Measurements from ENCODE around the gene HSBP1. TPM values are rescaled to one million over a fixed set of nuclear protein-coding genes. Genes with fewer than 3 reads are reported as not detected.

HSBP1 gene
- total RNA-seq, 2 donors from 2014 or later: 229 to 239 TPM

- Histone ChIP-seq H3K36me3 (ENCODE audit: control insufficient read depth, insufficient read depth, low read length) (no peaks in the 10 kb centered on the region), H3K9me3 (ENCODE audit: control insufficient read depth, low read length) (no peaks in the 10 kb centered on the region), H3K27me3 (ENCODE audit: control insufficient read depth, insufficient read depth, low read length, poor library complexity, severe bottlenecking) (no peaks in the 10 kb centered on the region), H3K4me1 (ENCODE audit: control insufficient read depth, insufficient read depth, low read length) (no peaks in the 10 kb centered on the region), H3K9ac (ENCODE audit: extremely low read depth, low read length, poor library complexity, severe bottlenecking) (no peak overlapping the region), H3K4me3 (ENCODE audit: low read length) (no peak overlapping the region), H3K27ac (ENCODE audit: low read depth, low read length) (no peak overlapping the region)
- 71 to 80% methylated on average over 1 of the region's 1 CpG for WGBS, 2 experiments (ENCODE audit: insufficient coverage in 1 of 2, insufficient read length in 1 of 2)
- TF ChIP-seq, protein P1, sequence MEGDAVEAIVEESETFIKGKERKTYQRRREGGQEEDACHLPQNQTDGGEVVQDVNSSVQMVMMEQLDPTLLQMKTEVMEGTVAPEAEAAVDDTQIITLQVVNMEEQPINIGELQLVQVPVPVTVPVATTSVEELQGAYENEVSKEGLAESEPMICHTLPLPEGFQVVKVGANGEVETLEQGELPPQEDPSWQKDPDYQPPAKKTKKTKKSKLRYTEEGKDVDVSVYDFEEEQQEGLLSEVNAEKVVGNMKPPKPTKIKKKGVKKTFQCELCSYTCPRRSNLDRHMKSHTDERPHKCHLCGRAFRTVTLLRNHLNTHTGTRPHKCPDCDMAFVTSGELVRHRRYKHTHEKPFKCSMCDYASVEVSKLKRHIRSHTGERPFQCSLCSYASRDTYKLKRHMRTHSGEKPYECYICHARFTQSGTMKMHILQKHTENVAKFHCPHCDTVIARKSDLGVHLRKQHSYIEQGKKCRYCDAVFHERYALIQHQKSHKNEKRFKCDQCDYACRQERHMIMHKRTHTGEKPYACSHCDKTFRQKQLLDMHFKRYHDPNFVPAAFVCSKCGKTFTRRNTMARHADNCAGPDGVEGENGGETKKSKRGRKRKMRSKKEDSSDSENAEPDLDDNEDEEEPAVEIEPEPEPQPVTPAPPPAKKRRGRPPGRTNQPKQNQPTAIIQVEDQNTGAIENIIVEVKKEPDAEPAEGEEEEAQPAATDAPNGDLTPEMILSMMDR (conservative IDR thresholded peaks at IDR 0.05): no peak
- Mint-ChIP-seq H3K9me3 (no peaks in the 10 kb centered on the region), H3K4me3 (no peak overlapping the region), H3K27ac (no peak overlapping the region), H3K4me1 (peaks cover 21% of the 10 kb centered on the region), H3K36me3 (ENCODE audit: low read depth) (no peaks in the 10 kb centered on the region), H3K27me3 (ENCODE audit: insufficient read depth) (peaks cover 4% of the 10 kb centered on the region)
- no peak for DNase-seq
These were observed 35.0 kb upstream of the HSBP1 start for GRCh38 chr16:83772806-83773205.

GRCh38 chr16:83774066-83774465 is 33.7 kb upstream of the HSBP1 start:
- 95 to 97% methylated on average over 3 to 4 of the region's 4 CpGs for WGBS, 2 experiments (ENCODE audit: insufficient coverage in 1 of 2, insufficient read length in 1 of 2)
- no peak overlapping the region for H3K9ac ChIP-seq (ENCODE audit: extremely low read depth, low read length, poor library complexity, severe bottlenecking)
- no peaks in the 10 kb centered on the region for H3K27me3 ChIP-seq (ENCODE audit: control insufficient read depth, insufficient read depth, low read length, poor library complexity, severe bottlenecking)
- no peak overlapping the region for H3K27ac ChIP-seq (ENCODE audit: low read depth, low read length)
- TF ChIP-seq, protein P1 (conservative IDR thresholded peaks at IDR 0.05): no peak
- no peaks in the 10 kb centered on the region for H3K36me3 ChIP-seq (ENCODE audit: control insufficient read depth, insufficient read depth, low read length)
- H3K4me3 ChIP-seq (ENCODE audit: low read length): no peak overlapping the region
- Mint-ChIP-seq H3K9me3 (no peaks in the 10 kb centered on the region), H3K4me3 (no peak overlapping the region), H3K27ac (no peak overlapping the region), H3K27me3 (ENCODE audit: insufficient read depth) (peaks cover 4% of the 10 kb centered on the region), H3K4me1 (peaks cover 18% of the 10 kb centered on the region), H3K36me3 (ENCODE audit: low read depth) (no peaks in the 10 kb centered on the region)
- no peak for DNase-seq
- no peaks in the 10 kb centered on the region for H3K4me1 ChIP-seq (ENCODE audit: control insufficient read depth, insufficient read depth, low read length)
- H3K9me3 ChIP-seq (ENCODE audit: control insufficient read depth, low read length): no peaks in the 10 kb centered on the region

- Mint-ChIP-seq H3K9me3 (no peaks in the 10 kb centered on the region), H3K27me3 (ENCODE audit: insufficient read depth) (peaks cover 6% of the 10 kb centered on the region), H3K27ac (no peak overlapping the region), H3K36me3 (ENCODE audit: low read depth) (no peaks in the 10 kb centered on the region), H3K4me3 (no peak overlapping the region), H3K4me1 (peaks cover 20% of the 10 kb centered on the region)
- TF ChIP-seq, protein P1 (conservative IDR thresholded peaks at IDR 0.05): no peak
- Histone ChIP-seq H3K9ac (ENCODE audit: extremely low read depth, low read length, poor library complexity, severe bottlenecking) (no peak overlapping the region), H3K9me3 (ENCODE audit: control insufficient read depth, low read length) (no peaks in the 10 kb centered on the region), H3K27ac (ENCODE audit: low read depth, low read length) (no peak overlapping the region), H3K36me3 (ENCODE audit: control insufficient read depth, insufficient read depth, low read length) (no peaks in the 10 kb centered on the region), H3K27me3 (ENCODE audit: control insufficient read depth, insufficient read depth, low read length, poor library complexity, severe bottlenecking) (no peaks in the 10 kb centered on the region), H3K4me3 (ENCODE audit: low read length) (no peak overlapping the region), H3K4me1 (ENCODE audit: control insufficient read depth, insufficient read depth, low read length) (peaks cover 9% of the 10 kb centered on the region)
- WGBS, 2 experiments (ENCODE audit: insufficient coverage in 1 of 2, insufficient read length in 1 of 2): 89 to 95% methylated on average over 9 of the region's 9 CpGs
- no peak for DNase-seq
These were observed 30.8 kb upstream of the HSBP1 start for GRCh38 chr16:83776944-83777343.

Measured in endodermal cell (in vitro differentiated cells).